Fibroblast of peridontal ligament (primary cell): ENCODE measurements around the gene TSTD1.
A peak's percentile ranks its signal among the peaks of the same experiment; 100 is the strongest.
"Not testable (repeated sequence)": the region's sequence is repeated elsewhere in the genome, so short reads cannot be mapped to it uniquely, and the experiment has no call there.

Source experiments
- DNase-seq: peaks from one replicate; pipeline ENCODE4 v3.0.0-alpha.2; 2010; ENCODE audit errors: extremely low read depth

Gene TSTD1

GRCh38 chr1:161009602-161010211 is 29.1 kb downstream of the TSTD1 start:
- no peak for DNase-seq

- DNase-seq, result no peak
Observed at GRCh38 chr1:161008869-161009510, 29.8 kb downstream of the TSTD1 start.

GRCh38 chr1:161007369-161007768 is 31.4 kb downstream of the TSTD1 start:
- DNase-seq, result no peak

GRCh38 chr1:161006563-161006962 is 32.2 kb downstream of the TSTD1 start:
- no peak for DNase-seq

- DNase-seq, result no peak
Observed at GRCh38 chr1:161001525-161001924, 37.2 kb downstream of the TSTD1 start.

GRCh38 chr1:161000736-161001480 is 37.9 kb downstream of the TSTD1 start:
- DNase-seq, result no peak

GRCh38 chr1:160999376-160999775 is 39.4 kb downstream of the TSTD1 start:
- DNase-seq, result no peak

- DNase-seq, result peak; percentile 52
Observed at GRCh38 chr1:160997323-160998038, 41.3 kb downstream of the TSTD1 start.

GRCh38 chr1:160996178-160996577 is 42.6 kb downstream of the TSTD1 start:
- DNase-seq, result no peak

GRCh38 chr1:160993544-160994193 is 45.1 kb downstream of the TSTD1 start:
- peak; percentile 86 for DNase-seq

- not testable (repeated sequence) for DNase-seq
Observed at GRCh38 chr1:160992036-160992435, 46.7 kb downstream of the TSTD1 start.
